T follicular helper cell (primary cell): Measurements from ENCODE around the gene ZNF141.
"Not testable (repeated sequence)": the region's sequence is repeated elsewhere in the genome, so short reads cannot be mapped to it uniquely, and the experiment has no call there.

ENCODE experiments used
- DNase-seq: peaks from one replicate; pipeline ENCODE4 v3.0.0-alpha.2; 2020; ENCODE audit warnings: low read depth

The ZNF141 gene

DNA sequence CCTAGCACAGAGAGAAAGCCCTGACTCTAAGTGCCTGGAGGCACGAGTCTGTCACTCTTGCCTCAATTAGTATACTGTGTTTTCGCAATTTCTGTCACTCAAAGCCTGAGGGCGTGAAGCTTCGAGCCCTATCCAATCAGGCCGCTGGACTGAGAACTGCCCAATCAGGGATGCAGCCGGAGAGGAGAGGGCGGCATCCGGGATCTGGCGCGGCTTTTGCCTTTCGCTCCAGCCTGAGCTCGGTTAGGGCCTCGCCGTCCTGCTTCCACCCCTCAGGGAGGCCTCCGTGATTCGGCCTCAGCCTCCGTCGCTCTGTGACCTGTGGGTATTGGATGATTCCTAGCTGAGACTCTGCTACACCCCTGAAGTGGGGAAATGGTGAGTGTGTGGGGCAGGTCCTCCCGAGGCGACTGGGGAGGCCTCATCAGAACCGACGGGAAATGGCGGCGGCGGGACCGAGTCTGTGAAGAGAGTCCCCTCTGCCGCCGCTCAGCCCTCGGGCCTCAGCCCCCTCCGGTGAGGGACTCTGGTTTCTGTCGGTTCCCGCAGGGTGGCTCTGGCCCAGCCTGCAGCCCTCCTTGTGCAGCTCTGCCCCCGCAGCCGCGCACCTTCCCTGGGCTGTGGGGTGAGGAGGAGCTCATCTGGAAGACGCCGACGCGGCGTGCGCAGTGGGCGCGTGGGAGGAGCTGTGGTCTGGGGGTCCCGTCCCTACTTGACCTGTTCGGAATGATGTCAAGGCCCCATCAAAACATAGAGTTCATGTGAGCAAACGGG, 48.5 kb downstream of the ZNF141 start:
- no peak for DNase-seq

DNA sequence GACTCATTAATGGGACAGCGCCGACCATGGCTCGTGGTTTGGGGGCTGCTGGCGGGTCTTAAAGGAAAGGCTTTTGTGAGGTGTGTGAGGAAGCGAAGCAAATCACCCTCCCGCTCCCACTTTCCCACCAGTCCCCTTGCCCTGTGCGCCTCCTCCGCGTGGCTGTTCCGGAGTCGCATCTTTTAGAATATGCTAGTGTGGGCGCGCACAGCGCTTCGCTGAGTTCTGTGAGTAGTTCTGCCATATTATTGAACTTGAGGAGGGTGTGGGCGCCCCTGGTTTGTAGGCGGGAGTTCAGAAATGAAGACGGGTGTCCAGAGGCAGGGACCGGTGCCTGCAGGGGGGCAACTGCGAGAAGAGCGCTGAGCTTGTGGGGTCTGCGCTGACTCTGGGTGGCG, 49.1 kb downstream of the ZNF141 start:
- no peak for DNase-seq

DNA sequence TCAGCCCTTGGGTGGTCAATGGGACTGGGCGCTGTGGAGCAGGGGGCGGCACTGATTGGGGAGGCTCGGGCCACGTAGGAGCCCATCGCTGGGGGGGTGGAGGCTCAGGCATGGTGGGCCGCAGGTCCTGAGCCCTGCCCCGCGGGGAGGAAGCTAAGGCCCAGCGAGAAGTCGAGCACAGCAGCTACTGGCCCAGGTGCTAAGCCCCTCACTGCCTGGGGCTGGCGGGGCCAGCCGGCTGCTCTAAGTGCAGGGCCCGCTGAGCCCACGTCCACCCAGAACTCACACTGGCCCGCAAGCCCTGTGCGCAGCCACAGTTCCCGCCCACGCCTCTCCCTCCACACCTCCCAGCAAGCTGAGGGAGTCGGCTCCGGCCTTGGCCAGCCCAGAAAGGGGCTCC, 66.4 kb downstream of the ZNF141 start:
- no peak for DNase-seq

DNA sequence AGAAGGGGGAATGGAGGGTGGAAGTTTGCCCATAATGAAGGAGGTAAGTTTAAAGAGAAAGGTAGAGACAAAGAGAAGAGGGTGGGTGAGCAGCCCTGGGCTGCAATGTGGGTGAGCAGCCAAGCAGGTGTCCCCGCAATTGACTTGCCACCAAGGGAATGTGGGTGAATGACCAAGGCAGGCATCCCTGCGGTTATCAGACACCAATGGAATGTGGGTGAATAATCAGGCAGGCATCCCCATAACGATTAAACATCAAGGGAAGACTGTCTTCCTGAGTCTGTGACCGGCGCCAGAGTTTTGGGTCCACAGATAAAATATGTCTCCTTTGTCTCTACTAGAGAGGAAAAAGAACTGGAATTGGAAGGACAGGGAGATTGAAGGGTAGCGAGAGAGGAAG, 70.7 kb downstream of the ZNF141 start:
- DNase-seq: not testable (repeated sequence)

DNA sequence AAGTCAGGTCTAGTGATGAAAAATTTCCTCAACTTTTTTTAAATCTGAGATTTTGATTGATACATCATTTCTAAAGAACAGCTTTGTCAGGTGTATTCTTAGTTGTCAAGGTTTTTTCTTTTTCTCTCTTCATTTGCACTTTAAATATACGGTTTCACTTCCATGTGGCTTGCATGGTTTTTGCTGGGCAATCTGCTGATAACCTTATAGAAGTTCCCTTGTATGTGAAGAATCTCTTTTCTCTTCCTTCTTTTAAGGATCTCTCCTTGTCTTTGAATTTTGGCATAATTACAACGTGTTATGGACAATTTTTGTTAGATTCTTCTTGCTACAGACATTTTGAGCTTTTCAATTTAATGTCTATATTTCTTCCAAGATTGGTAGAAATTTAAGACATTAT, 85.0 kb downstream of the ZNF141 start:
- no peak for DNase-seq
